CD4-positive, alpha-beta T cell (primary cell): Measurements from ENCODE around the gene PLA2R1. TPM values are rescaled to one million over a fixed set of nuclear protein-coding genes. Genes with fewer than 3 reads are reported as not detected.

ENCODE experiments used
- ATAC-seq: fragments of 200-7000 bp; cut with Tn5 transposase; one replicate; pipeline ENCODE4 v1.10.0; 2022; ENCODE audit warnings: mild to moderate bottlenecking; ENCODE audit not compliant: poor library complexity
- CTCF ChIA-PET: fragments of 350-600 bp; sonication (Branson Sonifier 250); formaldehyde crosslinking; loops from one replicate; lab custom pipeline; 2021; ENCODE audit warnings: antibody characterized with exemption, inconsistent platforms; lab: Charles Lee
- POLR2A ChIA-PET: fragments of 350-600 bp; sonication (Branson Sonifier 250); formaldehyde crosslinking; loops from one replicate; lab custom pipeline; 2021; ENCODE audit warnings: antibody characterized with exemption, inconsistent platforms; lab: Charles Lee
- DNase-seq, 14 experiments: peaks; one replicate each; pipeline ENCODE4 v3.0.0-alpha.2; 2013 to 2020; ENCODE audit warnings: mixed read lengths in 2 of 14
- H3K27ac ChIP-seq, 2 donors: one replicate each; pipeline versions ENCODE4 v1.5.1 to v1.7.0; 2013; ENCODE audit warnings: low read length in 2 of 2, low read depth in 1 of 2, mild to moderate bottlenecking in 1 of 2
- H3K27me3 ChIP-seq, 2 experiments: 1 replicate in 1 of 2; 2 replicates in 1 of 2; pipeline versions ENCODE4 v1.6.1 to v1.7.0; 2013; ENCODE audit warnings: low read length in 2 of 2, control low read depth in 1 of 2, mild to moderate bottlenecking in 1 of 2, moderate library complexity in 1 of 2; ENCODE audit not compliant: insufficient read depth in 2 of 2, control insufficient read depth in 1 of 2
- H3K36me3 ChIP-seq: one replicate; pipeline ENCODE4 v1.6.1; 2013; ENCODE audit warnings: low read length, control low read depth; ENCODE audit not compliant: insufficient read depth
- H3K4me1 ChIP-seq: one replicate; pipeline ENCODE4 v1.6.1; 2013; ENCODE audit warnings: low read length, control low read depth; ENCODE audit not compliant: insufficient read depth
- H3K4me3 ChIP-seq: one replicate; pipeline ENCODE4 v1.5.1; 2013; ENCODE audit warnings: mild to moderate bottlenecking, low read length, moderate library complexity
- H3K9me3 ChIP-seq, 2 experiments: 1 replicate in 1 of 2; 2 replicates in 1 of 2; pipeline versions ENCODE4 v1.6.1 to v1.7.0; 2013; ENCODE audit warnings: low read length in 2 of 2, mild to moderate bottlenecking in 2 of 2, control low read depth in 1 of 2, moderate library complexity in 1 of 2; ENCODE audit not compliant: control insufficient read depth in 1 of 2, insufficient read depth in 1 of 2
- H3K27ac Mint-ChIP-seq: one replicate; pipeline ENCODE4 v1.8.0; 2020; ENCODE audit warnings: mixed read lengths
- H3K27me3 Mint-ChIP-seq: one replicate; pipeline ENCODE4 v1.8.0; 2021; ENCODE audit warnings: mixed read lengths
- H3K36me3 Mint-ChIP-seq: one replicate; pipeline ENCODE4 v1.8.0; 2021; ENCODE audit warnings: low read depth, mixed read lengths
- H3K4me1 Mint-ChIP-seq: one replicate; pipeline ENCODE4 v1.8.0; 2021; ENCODE audit warnings: low read depth, mixed read lengths
- H3K4me3 Mint-ChIP-seq: one replicate; pipeline ENCODE4 v1.8.0; 2020; ENCODE audit warnings: mild to moderate bottlenecking, mixed read lengths
- H3K9me3 Mint-ChIP-seq: one replicate; pipeline ENCODE4 v1.8.0; 2020; ENCODE audit warnings: mixed read lengths
- intact Hi-C, 2 experiments: fragments of 100-400 bp; cut with DNase I in 1 of 2; cut with micrococcal nuclease in 1 of 2; formaldehyde crosslinking; loops; one replicate each; pipeline versions ENCODE4 v1.15.1 to v1.9.0; 2023 to 2025; cut with DNase I, micrococcal nuclease
- total RNA-seq, 174 experiments: library from RNA in 2 of 174; stranded (reverse) in 2 of 174; gene quantifications; one replicate each; pipeline ENCODE4 v1.2.3 and lab custom pipeline; 2021 to 2026
- TF ChIP-seq, protein P1 (sequence below): fragments of 200-600 bp; IDR thresholded peaks from one replicate; pipeline ENCODE4 v1.8.0; 2022; ENCODE audit warnings: antibody characterized with exemption, mild to moderate bottlenecking

PLA2R1 gene
- total RNA-seq, 2 experiments from 2014 or later = not detected

DNA sequence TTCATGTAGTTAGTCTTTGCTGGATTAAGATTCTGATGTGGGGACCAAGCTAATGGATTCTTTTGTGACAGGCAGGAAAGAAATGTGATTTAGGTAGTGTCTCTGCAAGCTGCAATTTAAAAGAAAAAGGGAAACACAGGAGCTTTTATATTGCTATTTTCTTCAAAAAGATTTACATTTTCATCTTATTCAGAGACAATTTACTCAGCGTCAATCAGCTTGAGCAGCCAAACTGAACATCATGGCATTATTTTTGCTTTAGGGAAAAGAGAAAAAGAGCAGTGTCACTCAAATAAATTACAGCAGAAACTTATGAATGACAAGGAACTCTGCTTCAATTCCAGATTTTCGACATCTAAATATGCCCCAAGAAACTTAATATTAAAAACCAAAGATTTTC, 67.4 kb downstream of the PLA2R1 start:
- Mint-ChIP-seq H3K4me1 (no peaks in the 10 kb centered on the region), H3K9me3 (no peaks in the 10 kb centered on the region), H3K27ac (no peak overlapping the region), H3K4me3 (no peak overlapping the region), H3K36me3 (no peaks in the 10 kb centered on the region), H3K27me3 (peaks cover 15% of the 10 kb centered on the region)
- no peak for DNase-seq
- POLR2A ChIA-PET = no interaction called here
- no peak overlapping the region for H3K4me3 ChIP-seq
- H3K9me3 ChIP-seq = no peaks in the 10 kb centered on the region
- no peak overlapping the region for H3K27ac ChIP-seq
- TF ChIP-seq, protein P1, sequence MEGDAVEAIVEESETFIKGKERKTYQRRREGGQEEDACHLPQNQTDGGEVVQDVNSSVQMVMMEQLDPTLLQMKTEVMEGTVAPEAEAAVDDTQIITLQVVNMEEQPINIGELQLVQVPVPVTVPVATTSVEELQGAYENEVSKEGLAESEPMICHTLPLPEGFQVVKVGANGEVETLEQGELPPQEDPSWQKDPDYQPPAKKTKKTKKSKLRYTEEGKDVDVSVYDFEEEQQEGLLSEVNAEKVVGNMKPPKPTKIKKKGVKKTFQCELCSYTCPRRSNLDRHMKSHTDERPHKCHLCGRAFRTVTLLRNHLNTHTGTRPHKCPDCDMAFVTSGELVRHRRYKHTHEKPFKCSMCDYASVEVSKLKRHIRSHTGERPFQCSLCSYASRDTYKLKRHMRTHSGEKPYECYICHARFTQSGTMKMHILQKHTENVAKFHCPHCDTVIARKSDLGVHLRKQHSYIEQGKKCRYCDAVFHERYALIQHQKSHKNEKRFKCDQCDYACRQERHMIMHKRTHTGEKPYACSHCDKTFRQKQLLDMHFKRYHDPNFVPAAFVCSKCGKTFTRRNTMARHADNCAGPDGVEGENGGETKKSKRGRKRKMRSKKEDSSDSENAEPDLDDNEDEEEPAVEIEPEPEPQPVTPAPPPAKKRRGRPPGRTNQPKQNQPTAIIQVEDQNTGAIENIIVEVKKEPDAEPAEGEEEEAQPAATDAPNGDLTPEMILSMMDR = no peak
- H3K27me3 ChIP-seq = peaks cover 0 to 4% of the 10 kb centered on the region in 2 experiments
- no peak for ATAC-seq
- H3K36me3 ChIP-seq = no peaks in the 10 kb centered on the region
- intact Hi-C loops = no loop called here
- no peaks in the 10 kb centered on the region for H3K4me1 ChIP-seq
- CTCF ChIA-PET = no interaction called here

DNA sequence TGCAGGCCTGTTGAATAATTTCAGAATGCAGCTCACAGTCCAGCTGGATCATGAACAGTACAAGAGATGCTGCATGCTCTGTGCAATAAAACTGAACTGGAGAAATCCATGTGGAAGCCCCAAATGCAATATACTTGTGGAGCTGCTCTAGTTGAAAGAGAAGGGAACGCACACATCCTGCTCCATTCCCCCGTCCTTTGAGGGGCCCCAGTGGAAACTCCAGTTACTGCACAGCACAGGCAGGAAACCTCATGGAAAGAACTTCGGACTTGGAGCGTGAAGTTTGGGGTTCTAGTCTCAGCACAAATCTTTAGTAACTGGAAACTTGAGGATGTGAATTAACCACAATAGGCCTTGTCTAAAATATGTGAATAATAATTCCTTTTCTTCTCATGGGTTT, 73.2 kb downstream of the PLA2R1 start:
- H3K27me3 Mint-ChIP-seq = peaks cover 22% of the 10 kb centered on the region
- ATAC-seq (no peak), DNase-seq (no peak)
- Histone ChIP-seq H3K27me3 (peaks cover 0 to 4% of the 10 kb centered on the region in 2 experiments), H3K36me3 (no peaks in the 10 kb centered on the region), H3K9me3 (no peaks in the 10 kb centered on the region), H3K27ac (no peak overlapping the region), H3K4me1 (no peaks in the 10 kb centered on the region), H3K4me3 (no peak overlapping the region)
- no peaks in the 10 kb centered on the region for H3K9me3 Mint-ChIP-seq
- no peaks in the 10 kb centered on the region for H3K4me1 Mint-ChIP-seq
- intact Hi-C loops = no loop called here
- TF ChIP-seq, protein P1 = no peak
- H3K36me3 Mint-ChIP-seq = no peaks in the 10 kb centered on the region
- no peak overlapping the region for H3K4me3 Mint-ChIP-seq
- POLR2A ChIA-PET = no interaction called here
- no peak overlapping the region for H3K27ac Mint-ChIP-seq
- CTCF ChIA-PET = no interaction called here

DNA sequence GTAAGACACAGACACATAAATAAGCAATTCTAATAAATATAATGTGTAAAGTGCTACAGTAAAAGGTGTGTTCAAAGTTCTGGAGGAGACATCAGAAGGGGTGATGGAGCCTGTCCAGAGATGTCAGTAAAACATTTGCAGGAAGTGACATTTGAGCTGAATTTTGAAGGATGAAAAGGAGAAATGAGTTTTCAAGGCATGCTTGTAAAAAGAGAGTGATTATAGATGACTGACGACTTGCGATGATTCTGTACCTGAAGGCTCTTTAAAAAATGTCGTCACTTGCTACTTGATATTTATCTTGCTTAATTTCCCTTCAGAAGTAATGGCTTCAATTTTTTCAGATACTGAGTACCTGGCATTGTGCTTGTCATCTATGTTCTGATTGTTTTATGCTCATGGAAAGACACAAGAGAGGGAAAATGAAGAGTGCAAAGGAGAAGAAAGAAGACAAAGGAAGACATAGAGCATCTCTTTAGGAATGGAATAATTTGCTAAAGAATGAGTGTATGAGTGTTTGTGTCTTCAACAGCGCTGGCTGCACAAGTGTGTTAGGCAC, 73.9 kb downstream of the PLA2R1 start:
- Histone ChIP-seq H3K4me1 (no peaks in the 10 kb centered on the region), H3K27ac (no peak overlapping the region), H3K9me3 (no peaks in the 10 kb centered on the region), H3K27me3 (peaks cover 0 to under 1% of the 10 kb centered on the region in 2 experiments), H3K4me3 (no peak overlapping the region), H3K36me3 (no peaks in the 10 kb centered on the region)
- ChIA-PET POLR2A (no interaction called here), CTCF (no interaction called here)
- no peak for DNase-seq
- no peaks in the 10 kb centered on the region for H3K4me1 Mint-ChIP-seq
- peaks cover 20% of the 10 kb centered on the region for H3K27me3 Mint-ChIP-seq
- TF ChIP-seq, protein P1 = no peak
- no peak overlapping the region for H3K4me3 Mint-ChIP-seq
- no peaks in the 10 kb centered on the region for H3K9me3 Mint-ChIP-seq
- ATAC-seq = no peak
- H3K36me3 Mint-ChIP-seq = no peaks in the 10 kb centered on the region
- no peak overlapping the region for H3K27ac Mint-ChIP-seq
- intact Hi-C loops = no loop called here
